C4-2B (cell line): ENCODE data around the gene TOM1L2.

Source experiments
- H3K27ac ChIP-seq: fragments of 450-650 bp; 2 replicates; pipeline ENCODE4 v1.5.1; 2017
- ZFX ChIP-seq: fragments of 450-650 bp; IDR thresholded peaks from 2 replicates; pipeline ENCODE4 v1.6.1; 2017
- TF ChIP-seq, protein P1 (sequence below): fragments of 450-650 bp; conservative IDR thresholded peaks from 2 replicates; pipeline ENCODE4 v1.5.1; 2017; ENCODE audit warnings: mild to moderate bottlenecking

Gene TOM1L2

DNA sequence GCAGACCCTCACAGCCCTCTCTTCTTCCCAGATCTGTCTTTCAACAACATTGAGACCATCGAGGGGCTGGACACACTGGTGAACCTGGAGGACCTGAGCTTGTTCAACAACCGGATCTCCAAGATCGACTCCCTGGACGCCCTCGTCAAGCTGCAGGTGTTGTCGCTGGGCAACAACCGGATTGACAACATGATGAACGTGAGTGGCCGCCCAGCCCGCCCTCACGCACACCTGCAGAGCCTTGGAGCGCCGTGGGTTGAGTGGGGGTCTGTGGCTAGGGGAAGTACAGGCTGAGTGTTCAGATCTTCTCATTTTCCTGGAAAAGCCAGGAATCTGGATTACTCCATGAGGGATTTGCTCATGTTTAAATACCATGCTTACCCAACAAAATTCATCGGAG is 15.7 kb upstream of the TOM1L2 start:
- no peak for TF ChIP-seq ZFX
- TF ChIP-seq, protein P1, sequence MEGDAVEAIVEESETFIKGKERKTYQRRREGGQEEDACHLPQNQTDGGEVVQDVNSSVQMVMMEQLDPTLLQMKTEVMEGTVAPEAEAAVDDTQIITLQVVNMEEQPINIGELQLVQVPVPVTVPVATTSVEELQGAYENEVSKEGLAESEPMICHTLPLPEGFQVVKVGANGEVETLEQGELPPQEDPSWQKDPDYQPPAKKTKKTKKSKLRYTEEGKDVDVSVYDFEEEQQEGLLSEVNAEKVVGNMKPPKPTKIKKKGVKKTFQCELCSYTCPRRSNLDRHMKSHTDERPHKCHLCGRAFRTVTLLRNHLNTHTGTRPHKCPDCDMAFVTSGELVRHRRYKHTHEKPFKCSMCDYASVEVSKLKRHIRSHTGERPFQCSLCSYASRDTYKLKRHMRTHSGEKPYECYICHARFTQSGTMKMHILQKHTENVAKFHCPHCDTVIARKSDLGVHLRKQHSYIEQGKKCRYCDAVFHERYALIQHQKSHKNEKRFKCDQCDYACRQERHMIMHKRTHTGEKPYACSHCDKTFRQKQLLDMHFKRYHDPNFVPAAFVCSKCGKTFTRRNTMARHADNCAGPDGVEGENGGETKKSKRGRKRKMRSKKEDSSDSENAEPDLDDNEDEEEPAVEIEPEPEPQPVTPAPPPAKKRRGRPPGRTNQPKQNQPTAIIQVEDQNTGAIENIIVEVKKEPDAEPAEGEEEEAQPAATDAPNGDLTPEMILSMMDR, result no peak
- no peak overlapping the region for H3K27ac ChIP-seq

DNA sequence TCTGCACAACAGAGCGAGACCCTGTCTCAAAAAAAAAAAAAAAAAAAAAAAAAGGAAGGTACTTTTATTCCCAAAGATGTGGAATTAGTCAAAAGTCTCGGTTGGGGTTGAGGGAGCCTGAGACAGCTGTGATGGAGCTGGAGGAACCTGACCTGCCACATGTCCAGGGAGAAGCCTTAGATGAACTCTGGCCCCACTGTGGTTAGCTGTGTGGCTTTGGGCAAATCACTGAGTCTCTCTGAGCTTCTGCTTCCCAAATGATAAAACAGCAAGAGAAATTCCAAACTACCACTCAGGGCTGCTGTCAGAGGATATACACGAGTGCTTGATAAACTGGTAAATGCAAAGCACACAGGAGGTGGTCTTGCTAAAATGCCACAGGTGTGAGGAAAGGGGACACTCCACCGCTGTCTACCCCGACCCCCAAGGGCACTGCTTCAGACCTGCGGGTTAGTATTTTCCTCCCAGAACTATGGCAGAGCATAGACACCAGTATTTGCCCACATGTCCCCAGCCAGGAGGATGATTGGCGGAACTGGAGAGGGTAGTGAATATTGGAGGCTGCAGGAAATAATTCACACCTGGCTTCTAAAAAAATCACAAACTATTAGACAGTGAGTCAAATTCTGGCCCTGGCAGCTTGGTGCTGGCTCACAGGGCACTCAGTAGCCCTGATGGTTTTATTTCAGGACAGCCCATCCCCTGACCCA is 15.1 kb upstream of the TOM1L2 start:
- no peak for TF ChIP-seq ZFX
- TF ChIP-seq, protein P1, result no peak
- no peak overlapping the region for H3K27ac ChIP-seq

DNA sequence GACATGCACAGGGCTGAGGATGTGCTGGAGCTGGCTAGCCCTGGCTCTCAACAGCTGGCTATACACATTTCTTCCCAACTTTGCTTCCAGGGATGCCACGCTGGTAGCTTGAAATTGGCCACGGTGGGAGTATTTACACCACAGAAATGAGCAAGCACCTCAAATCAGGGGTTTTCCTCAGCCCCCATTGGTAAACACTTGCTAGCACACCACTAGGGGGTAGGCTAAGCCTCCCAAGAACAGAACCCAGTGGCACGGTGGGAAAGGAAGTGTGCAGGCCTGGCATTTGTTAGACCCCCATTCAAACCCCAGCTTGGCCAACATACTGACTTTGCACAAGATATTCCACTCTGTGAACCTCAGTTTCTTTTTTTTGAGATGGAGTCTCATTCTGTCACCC is 13.4 kb upstream of the TOM1L2 start:
- TF ChIP-seq, protein P1, result no peak
- no peak for TF ChIP-seq ZFX
- no peak overlapping the region for H3K27ac ChIP-seq

DNA sequence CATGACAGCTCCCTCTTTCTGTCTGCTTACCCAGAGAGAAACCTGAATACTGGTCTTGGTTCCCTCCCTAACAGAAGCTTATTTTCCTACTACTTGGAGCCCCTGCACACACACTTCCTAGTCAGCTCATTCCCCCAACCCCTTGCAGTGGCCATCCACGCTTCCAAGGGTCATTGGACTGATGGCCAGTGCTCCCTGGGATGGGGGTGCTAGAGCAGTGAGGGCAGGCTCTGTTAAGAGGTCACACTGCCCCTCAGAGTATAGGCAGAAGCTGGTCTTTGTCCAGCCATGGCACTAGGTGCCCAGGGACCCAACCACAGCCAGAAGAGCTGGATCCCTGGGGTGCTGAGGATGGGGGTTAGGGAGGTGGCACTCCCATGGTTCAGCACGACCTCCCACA is 13.0 kb upstream of the TOM1L2 start:
- H3K27ac ChIP-seq, result no peak overlapping the region; the same call in 1 of the 2 replicates
- TF ChIP-seq, protein P1, result no peak
- TF ChIP-seq ZFX, result no peak

DNA sequence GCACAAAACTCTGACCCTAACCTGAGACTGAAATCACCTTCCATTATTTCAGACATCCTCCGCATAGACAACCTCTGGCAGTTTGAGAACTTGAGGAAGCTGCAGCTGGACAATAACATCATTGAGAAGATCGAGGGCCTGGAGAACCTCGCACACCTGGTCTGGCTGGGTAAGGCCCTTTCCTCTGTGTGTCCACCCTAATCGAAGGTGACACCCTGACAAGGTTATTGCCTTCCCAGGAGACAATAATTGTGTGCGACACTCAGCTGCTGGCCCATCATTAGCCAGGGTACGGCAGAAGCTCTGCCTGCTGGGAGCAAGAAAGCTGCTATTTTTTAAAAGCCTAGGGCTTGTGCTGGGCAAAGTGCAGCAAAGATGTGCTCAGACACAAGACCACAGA is 11.6 kb upstream of the TOM1L2 start:
- peak overlapping the region; percentile 64 for H3K27ac ChIP-seq
- TF ChIP-seq, protein P1, result no peak
- TF ChIP-seq ZFX, result no peak

DNA sequence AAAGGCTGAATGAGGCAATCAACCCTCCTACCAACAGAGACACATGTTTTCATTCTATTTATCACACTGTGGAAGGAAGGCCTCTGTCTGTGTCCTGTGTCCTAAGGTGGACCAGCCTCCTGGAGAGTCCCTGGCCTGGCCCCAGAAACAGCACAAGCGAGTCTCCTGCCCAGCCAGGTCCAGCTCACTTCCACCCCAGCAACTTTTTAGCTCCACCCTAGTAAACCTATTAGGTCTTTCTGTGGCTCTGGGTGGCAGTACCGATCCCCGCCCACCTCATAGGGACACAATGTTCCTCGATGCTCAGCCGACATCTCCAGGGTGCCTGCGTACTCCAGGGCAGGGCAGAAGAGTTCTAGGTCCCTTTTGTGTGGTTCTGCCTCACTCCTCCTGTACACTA is 11.2 kb upstream of the TOM1L2 start:
- peak overlapping the region; percentile 64 for H3K27ac ChIP-seq
- TF ChIP-seq ZFX, result no peak
- TF ChIP-seq, protein P1, result no peak

DNA sequence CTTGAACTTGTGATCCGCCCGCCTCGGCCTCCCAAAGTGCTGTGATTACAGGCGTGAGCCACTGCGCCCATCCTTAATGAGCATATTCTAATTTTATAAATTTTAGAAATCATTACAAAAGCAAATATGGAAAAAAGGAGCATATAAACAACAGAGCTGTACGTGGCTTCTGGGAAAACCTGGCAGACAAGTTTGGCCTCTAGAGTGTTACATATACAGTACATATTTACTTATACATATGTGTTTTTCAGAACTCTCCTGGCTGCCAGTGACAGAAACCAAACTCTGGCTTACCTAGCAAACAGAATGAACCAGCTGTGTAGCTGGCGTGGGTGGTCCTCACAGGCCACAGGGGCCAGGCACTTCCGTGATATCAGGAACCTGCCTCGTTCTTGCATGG is 10.6 kb upstream of the TOM1L2 start:
- peak overlapping the region; percentile 64 for H3K27ac ChIP-seq
- TF ChIP-seq, protein P1, result no peak
- no peak for TF ChIP-seq ZFX
